ENCODE results near the gene PLA2G2C.

PLA2G2C gene

GRCh38 chr1:20195462-20195780, 9.1 kb upstream of the PLA2G2C start:
- TF ChIP-seq ZFX (IDR thresholded peaks at IDR 0.05), result no peak
- peak; percentile 36 for TF ChIP-seq CTCF (conservative IDR thresholded peaks at IDR 0.05)

GRCh38 chr1:20194757-20195461, 8.6 kb upstream of the PLA2G2C start:
- TF ChIP-seq ZFX (IDR thresholded peaks at IDR 0.05) (no peak), CTCF (conservative IDR thresholded peaks at IDR 0.05) (peak; percentile 80)
- H3K27ac ChIP-seq, result no peak overlapping the region

More at GRCh38 chr1:20195462-20195780, 9.1 kb upstream of the PLA2G2C start:
- H3K27ac ChIP-seq, result no peak overlapping the region

- TF ChIP-seq ZFX (IDR thresholded peaks at IDR 0.05) (no peak), CTCF (conservative IDR thresholded peaks at IDR 0.05) (no peak)
- H3K27ac ChIP-seq, result no peak overlapping the region
Observed at GRCh38 chr1:20194224-20194623, 7.9 kb upstream of the PLA2G2C start.

- TF ChIP-seq ZFX (IDR thresholded peaks at IDR 0.05), result no peak
- TF ChIP-seq CTCF (conservative IDR thresholded peaks at IDR 0.05), result no peak
- H3K27ac ChIP-seq, result no peak overlapping the region
Observed at GRCh38 chr1:20192871-20193411, 6.6 kb upstream of the PLA2G2C start.

- no peak overlapping the region for H3K27ac ChIP-seq
- TF ChIP-seq ZFX (IDR thresholded peaks at IDR 0.05) (no peak), CTCF (conservative IDR thresholded peaks at IDR 0.05) (no peak)
Observed at GRCh38 chr1:20192364-20192763, 6.0 kb upstream of the PLA2G2C start.

- no peak overlapping the region for H3K27ac ChIP-seq
- TF ChIP-seq ZFX (IDR thresholded peaks at IDR 0.05) (no peak), CTCF (conservative IDR thresholded peaks at IDR 0.05) (no peak)
Observed at GRCh38 chr1:20191266-20191825, 5.0 kb upstream of the PLA2G2C start.
